GM12865 (cell line): ENCODE results near the gene MYO1A.
"Not testable (repeated sequence)": the region's sequence is repeated elsewhere in the genome, so short reads cannot be mapped to it uniquely, and the experiment has no call there.

Source experiments
- DNase-seq: peaks from one replicate; pipeline ENCODE4 v3.0.0; 2010; ENCODE audit warnings: low read depth
- H3K4me3 ChIP-seq: 2 replicates; pipeline ENCODE4 v1.5.1; 2011; ENCODE audit warnings: mild to moderate bottlenecking, low read depth, low read length, control low read depth
- CTCF ChIP-seq: IDR thresholded peaks from 2 replicates; pipeline ENCODE4 v1.5.1; 2011; ENCODE audit warnings: low read length, control low read depth, low read depth, inconsistent platforms; ENCODE audit not compliant: insufficient read depth; ENCODE audit errors: missing control alignments

MYO1A gene

GRCh38 chr12:57055824-57056223, 5.9 kb upstream of the MYO1A start:
- TF ChIP-seq CTCF = no peak
- no peak for DNase-seq

GRCh38 chr12:57053901-57054300, 4.0 kb upstream of the MYO1A start:
- not testable (repeated sequence) for H3K4me3 ChIP-seq, DNase-seq

More at GRCh38 chr12:57055824-57056223, 5.9 kb upstream of the MYO1A start:
- no peak overlapping the region for H3K4me3 ChIP-seq

- not testable (repeated sequence) for H3K4me3 ChIP-seq, DNase-seq
Measured at GRCh38 chr12:57053146-57053545, 3.2 kb upstream of the MYO1A start.

- no peak for TF ChIP-seq CTCF
- no peak for DNase-seq
- H3K4me3 ChIP-seq = no peak overlapping the region
Measured at GRCh38 chr12:57051011-57051410, 1.1 kb upstream of the MYO1A start.

- no peak for TF ChIP-seq CTCF
Measured at GRCh38 chr12:57049119-57049446, 846 bp downstream of the MYO1A start.

GRCh38 chr12:57048423-57049118, 1.4 kb downstream of the MYO1A start:
- no peak for DNase-seq
- no peak overlapping the region for H3K4me3 ChIP-seq
- no peak for TF ChIP-seq CTCF

More at GRCh38 chr12:57049119-57049446, 846 bp downstream of the MYO1A start:
- H3K4me3 ChIP-seq = no peak overlapping the region
- DNase-seq = no peak

- no peak for TF ChIP-seq CTCF
- DNase-seq = no peak
- H3K4me3 ChIP-seq = no peak overlapping the region
Measured at GRCh38 chr12:57047981-57048380, 1.9 kb downstream of the MYO1A start.
